ENCODE data around the gene PRKG1. TPM values are rescaled to one million over a fixed set of nuclear protein-coding genes. Genes with fewer than 3 reads are reported as not detected.

Gene PRKG1
- total and polyA plus RNA-seq, 2 of the 4 experiments (the other 2 are of a cell fraction), result 3.5 to 18.3 TPM

- no peak overlapping the region for H4K91ac ChIP-seq (ENCODE audit: insufficient read depth, low read depth, low read length)
- no peaks in the 10 kb centered on the region for H3K79me1 ChIP-seq (ENCODE audit: low read depth in 1 of 2, low read length in 2 of 2)
- H4K5ac ChIP-seq (ENCODE audit: low read depth, low read length), result no peak overlapping the region
- H2AFZ ChIP-seq (replicated peaks; ENCODE audit: low read length, poor library complexity), result no peak overlapping the region
- H3K9ac ChIP-seq (ENCODE audit: low read depth, low read length), result no peak overlapping the region
- dilution Hi-C loops (cut with HindIII; ENCODE audit: low sequenced_read_pairs, unreplicated experiment), result no loop called here
- no peaks in the 10 kb centered on the region for H3K4me1 ChIP-seq (ENCODE audit: control insufficient read depth, insufficient read depth, low read length)
- no peak overlapping the region for H2BK120ac ChIP-seq (ENCODE audit: low read depth, low read length)
- H3K27me3 ChIP-seq (ENCODE audit: control insufficient read depth, insufficient read depth, low read length), result no peaks in the 10 kb centered on the region
- no peak overlapping the region for H4K8ac ChIP-seq (ENCODE audit: low read depth in 2 of 2, low read length in 2 of 2)
- no peaks in the 10 kb centered on the region for H3K36me3 ChIP-seq (ENCODE audit: control insufficient read depth, insufficient read depth, low read length)
- H3K18ac ChIP-seq (ENCODE audit: low read depth, low read length), result no peak overlapping the region
- ChIA-PET POLR2A (ENCODE audit: unreplicated experiment) (no interaction called here), CTCF (interaction anchor here (1.3 kb wide), 1 partner anchor 10 kb away, joined by 3 read pairs; no protein-coding TSS in a partner anchor)
- TF ChIP-seq CHD1 (IDR thresholded peaks at IDR 0.05; ENCODE audit: low read depth, low read length) (no peak), BHLHE40 (IDR thresholded peaks at IDR 0.05; ENCODE audit: low read depth, low read length) (no peak), RCOR1 (IDR thresholded peaks at IDR 0.05; ENCODE audit: insufficient replicate concordance, low read length) (no peak), USF2 (IDR thresholded peaks at IDR 0.05; ENCODE audit: low read depth, low read length) (no peak), FOS (IDR thresholded peaks at IDR 0.05; ENCODE audit: low read depth, low read length) (no peak), MAZ (IDR thresholded peaks at IDR 0.05; ENCODE audit: borderline replicate concordance, low read depth, low read length) (no peak), CEBPB (IDR thresholded peaks at IDR 0.05; ENCODE audit: low read depth, low read length) (no peak), SMC3 (IDR thresholded peaks at IDR 0.05; ENCODE audit: low read depth, low read length) (no peak), MXI1 (IDR thresholded peaks at IDR 0.05; ENCODE audit: borderline replicate concordance, low read depth, low read length) (no peak), NFE2L2 (IDR thresholded peaks at IDR 0.05; ENCODE audit: low read depth, low read length) (no peak), RFX5 (IDR thresholded peaks at IDR 0.05; ENCODE audit: low read depth, low read length) (no peak), POLR2A (IDR thresholded peaks at IDR 0.05; ENCODE audit: low read depth, low read length) (no peak), MAFK (IDR thresholded peaks at IDR 0.05; ENCODE audit: low read depth, low read length) (no peak), RAD21 (IDR thresholded peaks at IDR 0.05; ENCODE audit: low read length) (no peak)
- TF ChIP-seq, protein P1, sequence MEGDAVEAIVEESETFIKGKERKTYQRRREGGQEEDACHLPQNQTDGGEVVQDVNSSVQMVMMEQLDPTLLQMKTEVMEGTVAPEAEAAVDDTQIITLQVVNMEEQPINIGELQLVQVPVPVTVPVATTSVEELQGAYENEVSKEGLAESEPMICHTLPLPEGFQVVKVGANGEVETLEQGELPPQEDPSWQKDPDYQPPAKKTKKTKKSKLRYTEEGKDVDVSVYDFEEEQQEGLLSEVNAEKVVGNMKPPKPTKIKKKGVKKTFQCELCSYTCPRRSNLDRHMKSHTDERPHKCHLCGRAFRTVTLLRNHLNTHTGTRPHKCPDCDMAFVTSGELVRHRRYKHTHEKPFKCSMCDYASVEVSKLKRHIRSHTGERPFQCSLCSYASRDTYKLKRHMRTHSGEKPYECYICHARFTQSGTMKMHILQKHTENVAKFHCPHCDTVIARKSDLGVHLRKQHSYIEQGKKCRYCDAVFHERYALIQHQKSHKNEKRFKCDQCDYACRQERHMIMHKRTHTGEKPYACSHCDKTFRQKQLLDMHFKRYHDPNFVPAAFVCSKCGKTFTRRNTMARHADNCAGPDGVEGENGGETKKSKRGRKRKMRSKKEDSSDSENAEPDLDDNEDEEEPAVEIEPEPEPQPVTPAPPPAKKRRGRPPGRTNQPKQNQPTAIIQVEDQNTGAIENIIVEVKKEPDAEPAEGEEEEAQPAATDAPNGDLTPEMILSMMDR (conservative IDR thresholded peaks at IDR 0.05; ENCODE audit: low read depth, low read length), result no peak
- TF ChIP-seq, protein P2, sequence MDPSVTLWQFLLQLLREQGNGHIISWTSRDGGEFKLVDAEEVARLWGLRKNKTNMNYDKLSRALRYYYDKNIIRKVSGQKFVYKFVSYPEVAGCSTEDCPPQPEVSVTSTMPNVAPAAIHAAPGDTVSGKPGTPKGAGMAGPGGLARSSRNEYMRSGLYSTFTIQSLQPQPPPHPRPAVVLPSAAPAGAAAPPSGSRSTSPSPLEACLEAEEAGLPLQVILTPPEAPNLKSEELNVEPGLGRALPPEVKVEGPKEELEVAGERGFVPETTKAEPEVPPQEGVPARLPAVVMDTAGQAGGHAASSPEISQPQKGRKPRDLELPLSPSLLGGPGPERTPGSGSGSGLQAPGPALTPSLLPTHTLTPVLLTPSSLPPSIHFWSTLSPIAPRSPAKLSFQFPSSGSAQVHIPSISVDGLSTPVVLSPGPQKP (IDR thresholded peaks at IDR 0.05; ENCODE audit: borderline replicate concordance, low read depth, low read length), result no peak
- ATAC-seq (ENCODE audit: low read depth), result no peak
- H2AK5ac ChIP-seq (ENCODE audit: low read depth, low read length), result no peak overlapping the region
- intact Hi-C loops (cut with micrococcal nuclease), result loop anchor here (1.0 kb wide), 1 partner anchor 24 kb away; no protein-coding TSS in a partner anchor
- no peak overlapping the region for H3K4me2 ChIP-seq (ENCODE audit: low read depth, low read length)
- no peak for DNase-seq
- H2BK15ac ChIP-seq (ENCODE audit: low read depth, low read length), result no peak overlapping the region
- no peak overlapping the region for H3K27ac ChIP-seq (ENCODE audit: insufficient read depth, low read length)
- in situ Hi-C loops (cut with MboI; ENCODE audit: low sequenced_read_pairs), result no loop called here
- no peak overlapping the region for H3K4me3 ChIP-seq (ENCODE audit: insufficient read depth, low read depth, low read length)
- H3K9me3 ChIP-seq (ENCODE audit: control insufficient read depth, insufficient read depth, low read length), result no peaks in the 10 kb centered on the region
- H2BK5ac ChIP-seq (ENCODE audit: low read depth, low read length, poor library complexity, severe bottlenecking), result no peak overlapping the region
- H3K14ac ChIP-seq (replicated peaks; ENCODE audit: low read depth, low read length), result no peak overlapping the region
- BruUV-seq (replicated peaks), result no TSS peak
- no peaks in the 10 kb centered on the region; the same call in 1 of the 2 replicates for H3K9me1 ChIP-seq (ENCODE audit: insufficient read depth, low read length)
- no peak overlapping the region for H2BK20ac ChIP-seq (ENCODE audit: low read depth, low read length)
- H3K4ac ChIP-seq (ENCODE audit: low read depth, low read length), result no peak overlapping the region
- H4K20me1 ChIP-seq (ENCODE audit: insufficient read depth, low read length), result no peaks in the 10 kb centered on the region
- no peak overlapping the region for H2AK9ac ChIP-seq (replicated peaks; ENCODE audit: low read depth, low read length, poor library complexity)
- no peak overlapping the region for H3K56ac ChIP-seq (ENCODE audit: extremely low read depth, insufficient read depth, low read length)
- no peak overlapping the region for H3K23ac ChIP-seq (ENCODE audit: low read depth, low read length)
- 55% methylated on average over 2 of the region's 5 CpGs; no CpG with 5 or more reads in 1 of the 2 experiments for WGBS, 2 experiments (ENCODE audit: extremely low coverage in 2 of 2, insufficient read length in 1 of 2)
Observed at GRCh38 chr10:51926337-51926736, 852.0 kb downstream of the PRKG1 start.
